HG03025 (cell line): ENCODE measurements around the gene HNRNPA3.
"Not testable (repeated sequence)": the region's sequence is repeated elsewhere in the genome, so short reads cannot be mapped to it uniquely, and the experiment has no call there.

Experiments used
- ATAC-seq: cut with Tn5 transposase; IDR thresholded peaks from one replicate; pipeline ENCODE4 v1.9.1; 2021; ENCODE audit warnings: mild to moderate bottlenecking, moderate library complexity; ENCODE audit not compliant: unreplicated experiment, low FRiP score

The HNRNPA3 gene

DNA sequence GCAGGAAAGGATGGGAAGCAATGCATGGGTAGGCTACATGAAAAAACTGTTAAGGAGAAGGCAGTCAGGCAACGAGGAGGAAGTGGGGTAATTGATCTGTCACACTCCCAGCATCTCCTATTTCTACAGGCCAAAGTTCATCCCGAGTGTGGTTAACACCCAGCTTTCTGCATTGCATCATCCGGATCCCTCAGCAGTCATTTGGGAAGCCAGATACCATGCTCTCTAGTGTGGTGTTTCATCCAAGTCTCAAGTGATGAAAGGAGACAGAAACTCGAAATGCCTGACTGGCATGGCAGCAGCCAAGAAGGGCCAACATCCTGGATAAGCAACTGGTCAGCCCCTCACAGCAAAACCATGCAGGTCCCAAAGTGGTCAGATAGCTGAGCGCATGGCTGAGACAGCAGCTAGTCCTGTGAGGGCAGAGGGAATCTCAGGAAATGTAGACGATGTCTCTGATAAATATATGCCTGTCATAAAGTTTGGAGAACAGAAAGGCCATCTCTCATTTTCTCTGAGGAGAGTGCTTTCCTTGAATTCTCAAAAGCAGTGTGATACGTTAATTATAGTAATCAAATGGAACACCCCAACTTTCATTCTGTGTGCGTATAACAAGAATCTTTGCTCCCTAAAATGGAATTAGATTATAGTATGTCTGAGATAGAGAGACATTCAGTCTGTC is 24.8 kb upstream of the HNRNPA3 start:
- ATAC-seq = no peak

DNA sequence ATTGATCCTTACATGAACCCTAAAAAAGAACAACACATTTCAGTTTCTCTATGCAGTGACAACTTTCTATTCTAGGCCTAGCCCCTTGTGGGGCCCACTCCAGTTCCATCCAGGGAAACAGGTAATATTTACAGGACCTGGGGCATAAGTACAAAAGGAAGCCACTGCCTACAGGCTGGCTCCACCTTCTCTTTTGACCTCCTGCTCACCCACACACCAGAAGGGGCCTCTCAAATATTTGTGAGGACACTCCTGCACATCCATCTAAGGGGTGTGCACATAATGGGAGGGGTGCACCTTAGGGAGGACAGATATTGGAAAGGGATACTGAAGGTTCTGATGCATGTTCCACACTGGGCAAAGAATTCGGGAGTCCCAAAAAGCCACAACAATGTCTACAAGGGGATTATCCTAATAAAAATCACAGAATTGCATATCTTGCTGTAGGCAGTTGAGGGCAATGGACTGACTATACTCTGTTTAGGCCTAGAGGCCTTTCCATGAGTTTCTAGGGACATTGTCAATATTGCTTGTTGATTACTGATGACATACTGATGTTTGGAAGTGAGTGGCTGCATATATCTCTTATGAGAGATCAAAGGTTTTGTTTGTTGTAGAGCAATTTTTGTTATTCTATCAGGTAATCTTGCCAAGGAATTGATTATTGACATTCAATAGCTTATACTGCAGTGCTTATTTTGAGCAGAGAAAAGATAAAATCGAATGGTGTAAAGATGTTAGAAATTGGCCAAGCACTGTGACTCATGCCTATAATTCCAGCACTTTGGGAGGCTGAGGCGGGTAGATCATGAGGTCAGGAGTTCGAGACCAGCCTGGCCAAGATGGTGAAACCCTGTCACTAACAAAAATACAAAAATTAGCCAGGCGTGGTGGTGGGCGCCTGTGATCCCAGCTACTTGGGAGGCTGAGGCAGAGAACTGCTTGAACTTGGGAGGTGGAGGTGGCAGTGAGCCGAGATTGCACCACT is 23.8 kb upstream of the HNRNPA3 start:
- ATAC-seq = no peak

DNA sequence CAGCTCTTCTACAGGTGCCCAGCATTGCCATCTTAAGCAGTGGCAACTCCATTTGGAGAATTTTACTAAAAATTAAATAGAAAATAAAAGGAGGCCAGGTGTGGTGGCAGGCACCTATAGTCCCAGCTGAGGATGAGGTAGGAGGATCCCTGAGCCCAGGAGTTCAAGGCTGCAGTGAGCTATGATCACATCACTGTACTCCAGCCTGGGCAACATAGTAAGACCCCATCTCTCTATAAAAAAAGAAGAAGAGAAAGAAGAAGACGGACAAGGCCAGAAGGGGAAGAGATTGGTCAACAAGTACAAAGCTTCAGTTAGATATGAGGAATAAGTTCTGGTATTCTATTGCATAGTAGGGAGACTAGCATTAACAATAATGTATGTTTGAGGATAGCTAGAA is 21.7 kb upstream of the HNRNPA3 start:
- ATAC-seq = no peak

DNA sequence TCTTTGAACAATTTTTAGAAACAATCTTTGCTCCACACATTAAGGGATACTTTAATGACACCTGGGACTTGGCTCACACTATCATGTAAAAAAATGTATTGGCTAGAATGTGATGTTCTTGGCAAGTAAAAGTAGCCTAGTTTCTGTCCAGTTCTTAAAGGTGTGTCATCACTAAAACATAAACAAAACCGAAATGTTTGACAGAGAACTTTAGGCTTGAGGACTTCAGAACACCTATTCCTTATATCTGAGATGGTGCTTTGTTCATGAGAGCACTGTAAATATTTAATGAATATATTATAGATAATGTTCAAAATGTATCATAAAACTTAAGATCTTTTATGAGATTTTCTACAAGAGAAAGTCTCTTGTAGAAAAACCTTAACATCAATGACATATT is 19.8 kb upstream of the HNRNPA3 start:
- ATAC-seq = no peak

DNA sequence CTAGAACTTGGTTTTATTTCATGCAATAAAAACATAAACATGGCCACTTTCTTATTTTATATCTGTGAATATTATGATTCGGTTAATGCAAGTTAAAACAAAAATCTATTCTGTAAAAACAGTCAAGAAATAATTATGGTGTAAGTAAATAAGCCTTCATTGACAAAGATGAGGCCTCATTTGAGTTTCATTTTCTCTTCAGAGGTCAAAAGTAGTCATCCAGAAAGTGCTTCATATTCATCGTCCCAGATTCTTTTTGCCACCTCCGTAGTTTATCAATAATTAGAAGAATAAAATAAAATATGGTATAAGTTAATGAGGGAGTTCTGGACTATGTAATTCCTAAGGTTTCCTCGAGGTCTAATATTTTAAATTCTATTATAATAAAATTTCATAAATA is 19.4 kb upstream of the HNRNPA3 start:
- ATAC-seq = no peak

DNA sequence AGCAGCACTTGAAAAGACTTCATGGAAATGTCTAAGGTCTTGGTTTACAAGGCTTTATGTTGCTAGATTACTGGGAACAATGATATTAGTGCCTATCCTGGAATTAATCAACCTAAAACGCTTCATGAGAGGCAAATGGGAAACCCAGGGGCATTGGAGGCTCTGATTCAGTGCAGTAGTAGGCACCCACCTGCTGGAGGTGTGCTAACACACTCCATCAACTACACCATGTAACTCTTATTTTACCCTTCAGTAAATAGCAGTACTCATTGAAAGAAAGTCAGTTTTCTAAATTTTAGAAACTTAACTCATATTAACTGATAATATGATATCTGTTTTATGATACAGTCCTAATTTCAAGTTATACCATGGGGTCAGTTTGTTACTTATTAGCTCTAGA is 17.4 kb upstream of the HNRNPA3 start:
- no peak for ATAC-seq

DNA sequence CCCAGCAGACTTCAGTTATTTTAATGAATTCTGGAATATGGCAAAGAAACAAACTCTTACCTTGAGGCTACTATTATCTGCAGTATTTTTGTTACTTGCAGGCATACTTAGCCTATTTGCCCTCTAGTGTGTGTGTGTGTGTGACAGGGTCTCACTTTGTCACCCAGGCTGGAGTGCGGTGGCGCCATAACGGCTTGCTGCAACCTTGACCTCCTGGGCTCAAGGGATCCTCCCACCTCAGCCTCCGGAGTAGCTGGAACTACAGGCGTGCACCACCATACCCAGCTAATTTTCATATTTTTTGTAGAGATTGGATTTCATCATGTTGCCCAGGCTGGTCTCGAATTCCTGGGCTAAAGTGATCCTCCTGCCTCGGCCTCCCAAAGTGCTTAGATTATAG is 12.2 kb upstream of the HNRNPA3 start:
- not testable (repeated sequence) for ATAC-seq

DNA sequence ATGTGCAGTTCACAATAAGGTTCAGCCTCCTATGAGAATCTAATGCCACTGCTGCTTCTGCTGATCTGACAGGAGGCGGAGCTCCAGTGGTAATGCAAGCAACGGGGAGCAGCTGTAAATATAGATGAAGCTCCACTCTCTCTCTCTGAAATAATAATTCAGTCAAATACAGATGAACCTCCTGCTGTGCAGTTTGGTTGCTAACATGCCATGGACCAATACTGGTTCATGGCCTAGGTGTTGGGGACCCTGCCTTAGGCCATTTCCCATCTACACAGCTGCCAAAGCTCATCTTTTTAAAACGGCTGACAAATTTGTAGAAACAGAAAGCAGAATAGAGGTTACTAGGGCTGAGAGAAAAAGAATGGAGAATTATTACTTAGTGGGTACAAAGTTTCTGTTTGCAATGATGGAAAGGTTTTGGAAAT is 10.7 kb upstream of the HNRNPA3 start:
- ATAC-seq = no peak

DNA sequence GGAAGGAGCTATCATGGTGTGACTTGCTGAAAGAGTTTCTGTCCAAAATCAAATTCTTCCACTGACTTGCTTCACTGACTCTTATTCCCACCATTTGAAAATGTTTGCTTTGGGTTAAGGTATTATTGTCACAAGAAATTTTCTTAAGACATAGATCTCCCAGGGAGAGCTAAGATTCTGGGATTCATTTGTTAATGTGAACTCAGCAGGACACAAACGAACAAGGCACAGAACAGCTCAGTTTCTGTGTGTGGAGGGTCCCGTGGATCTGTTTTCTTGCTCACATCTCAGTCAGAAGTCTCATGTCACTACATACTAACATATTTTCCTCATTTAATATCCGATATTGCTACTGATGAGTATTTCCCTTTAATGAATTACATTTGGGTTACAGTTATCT is 8.2 kb upstream of the HNRNPA3 start:
- ATAC-seq = no peak

DNA sequence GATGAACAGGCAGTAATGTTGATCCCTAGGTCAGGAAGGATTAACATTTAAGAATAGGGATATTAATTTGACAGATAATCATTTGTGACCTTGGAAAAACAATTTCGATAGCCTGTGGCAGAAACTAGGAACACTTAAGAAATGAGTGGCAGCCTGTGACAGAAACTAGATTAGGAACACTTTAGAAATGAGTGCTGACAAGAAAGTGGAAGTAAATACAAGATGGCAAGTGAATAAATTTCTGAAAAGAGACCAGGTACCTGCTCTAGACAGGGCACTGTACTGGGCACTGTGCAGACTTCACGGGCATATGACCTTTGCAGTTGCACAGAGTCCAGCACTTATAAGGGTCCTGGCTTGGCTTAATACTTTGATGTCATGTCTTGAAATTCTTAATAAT is 5.5 kb upstream of the HNRNPA3 start:
- peak; percentile 60 for ATAC-seq

DNA sequence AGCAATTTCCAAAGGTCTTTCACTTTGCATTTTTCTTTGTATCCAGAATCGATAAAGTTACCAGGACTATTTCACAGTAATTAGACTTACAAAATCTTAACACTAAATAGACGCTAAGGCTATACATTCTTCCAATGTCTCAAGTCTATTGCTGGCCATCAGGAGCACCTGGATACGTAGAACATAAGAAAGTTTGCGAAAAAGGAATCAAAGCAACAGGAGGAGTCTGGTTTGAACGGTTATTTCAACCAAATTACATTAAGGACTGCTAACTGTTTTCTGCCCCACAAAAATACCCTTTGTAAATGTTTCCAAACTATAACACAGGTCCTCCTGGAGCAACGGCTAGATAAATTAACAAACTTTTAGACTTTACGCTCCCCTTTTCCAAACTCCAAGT is 1.4 kb upstream of the HNRNPA3 start:
- ATAC-seq = no peak

DNA sequence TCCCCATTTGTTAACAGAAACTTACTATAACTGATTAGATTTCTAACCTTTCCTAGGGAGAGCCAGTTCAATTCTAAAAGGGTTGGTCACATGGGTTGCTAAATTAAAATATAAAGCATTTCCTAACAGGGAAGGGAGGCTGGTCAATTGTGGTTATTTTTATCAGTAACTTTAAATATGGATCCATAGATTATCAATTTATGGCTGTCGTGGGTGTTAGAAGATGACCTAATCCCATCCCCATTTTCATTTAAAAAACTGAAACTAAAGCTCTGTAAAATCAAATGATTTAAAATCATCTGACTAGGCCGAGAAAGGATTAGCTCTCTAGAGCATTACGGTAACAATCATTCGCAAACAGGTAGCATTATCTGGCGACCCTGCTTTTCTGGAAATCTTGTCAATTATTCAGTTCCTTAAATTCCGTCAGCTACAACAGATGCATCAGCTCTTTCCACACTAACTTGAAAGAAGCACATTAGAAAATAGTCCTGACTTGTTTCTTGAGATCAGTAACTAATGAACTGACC is 953 bp upstream of the HNRNPA3 start:
- ATAC-seq = no peak

DNA sequence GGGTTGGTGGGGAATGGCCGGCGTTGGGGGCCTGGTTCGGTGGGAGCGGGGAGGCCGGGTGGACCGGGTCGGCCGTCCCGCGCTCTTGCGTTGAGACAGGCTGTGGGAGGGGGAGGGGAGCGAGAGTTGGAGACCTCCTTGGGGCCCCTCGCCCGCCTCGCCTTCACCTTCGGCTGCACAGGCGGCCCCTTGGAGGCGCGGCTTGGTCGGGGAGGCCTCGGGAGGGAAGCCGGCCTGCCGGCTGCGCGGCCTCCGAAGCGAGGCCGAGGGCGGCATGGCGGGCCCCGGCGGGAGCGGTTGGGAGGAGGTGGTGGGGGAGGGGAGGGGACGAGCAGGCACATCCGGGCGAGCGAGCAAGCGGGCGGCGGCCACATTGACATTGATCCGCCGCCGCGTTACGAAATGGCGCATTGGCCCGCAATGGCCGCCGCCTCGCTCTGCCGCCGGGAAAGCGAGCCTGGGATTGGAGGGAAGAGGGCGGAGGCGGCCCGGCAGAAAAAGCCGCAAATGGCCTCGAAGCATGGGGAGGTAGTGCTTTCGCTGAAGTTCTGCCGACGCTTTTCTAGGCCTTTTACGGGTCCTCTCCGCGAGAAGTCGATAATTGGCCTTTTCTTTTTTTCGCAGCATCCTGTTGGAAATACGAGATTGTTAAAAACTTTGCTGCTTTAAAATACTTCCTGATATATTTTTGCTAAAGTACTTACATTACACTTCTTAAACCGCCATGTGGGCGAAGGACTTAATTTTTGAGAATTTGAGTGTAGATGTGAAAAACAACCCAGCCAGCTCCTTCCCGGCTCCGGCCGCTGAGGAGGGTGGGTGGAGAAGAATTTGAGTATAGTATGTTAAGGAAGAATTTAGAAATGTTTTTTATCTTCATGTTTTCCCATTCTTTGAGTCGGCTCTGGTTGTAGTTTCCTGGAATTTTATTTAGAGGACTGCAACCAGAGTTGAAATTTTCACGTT is 580 bp downstream of the HNRNPA3 start:
- peak; percentile 49 for ATAC-seq

DNA sequence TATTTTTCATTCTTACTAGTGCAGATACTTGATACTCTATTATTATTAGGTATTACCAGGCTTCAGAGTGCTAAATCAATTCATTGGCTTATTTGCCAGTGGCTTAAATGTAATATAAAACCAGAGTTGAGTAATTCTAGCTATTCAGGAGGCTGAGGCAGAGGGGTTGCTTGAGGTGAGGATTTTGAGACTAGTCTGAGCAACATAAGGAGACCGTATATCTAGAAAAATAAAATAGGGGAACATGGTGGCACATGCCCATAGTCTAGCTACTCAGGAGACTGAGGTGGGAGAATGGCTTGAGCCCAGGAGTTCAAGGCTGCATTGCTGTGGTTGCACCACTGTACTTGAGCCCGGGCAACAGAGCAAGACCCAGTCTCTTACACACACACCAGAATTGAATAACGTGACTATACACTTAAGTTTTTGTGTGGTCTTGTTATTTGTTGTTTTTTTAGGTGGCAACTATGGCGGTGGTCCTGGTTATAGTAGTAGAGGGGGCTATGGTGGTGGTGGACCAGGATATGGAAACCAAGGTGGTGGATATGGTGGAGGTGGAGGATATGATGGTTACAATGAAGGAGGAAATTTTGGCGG is 4.8 kb downstream of the HNRNPA3 start:
- ATAC-seq = no peak

DNA sequence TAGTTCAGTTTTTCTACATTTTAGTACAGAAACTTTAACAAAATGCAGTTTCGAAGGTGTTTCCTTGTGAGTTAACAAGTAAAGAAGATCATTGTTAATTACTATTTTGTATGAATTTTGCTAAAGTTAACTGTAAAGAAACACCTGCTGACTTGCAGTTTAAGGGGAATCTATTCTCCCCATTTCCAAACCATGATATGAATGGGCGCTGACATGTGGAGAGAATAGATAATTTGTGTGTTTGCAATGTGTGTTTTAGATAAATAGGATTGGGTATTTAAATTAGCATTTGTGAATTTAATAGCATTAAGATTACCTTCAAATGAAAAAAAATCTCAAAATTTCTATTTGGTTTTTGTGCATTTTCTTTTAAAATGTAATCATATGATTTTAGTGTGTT is 7.2 kb downstream of the HNRNPA3 start:
- ATAC-seq = not testable (repeated sequence)

DNA sequence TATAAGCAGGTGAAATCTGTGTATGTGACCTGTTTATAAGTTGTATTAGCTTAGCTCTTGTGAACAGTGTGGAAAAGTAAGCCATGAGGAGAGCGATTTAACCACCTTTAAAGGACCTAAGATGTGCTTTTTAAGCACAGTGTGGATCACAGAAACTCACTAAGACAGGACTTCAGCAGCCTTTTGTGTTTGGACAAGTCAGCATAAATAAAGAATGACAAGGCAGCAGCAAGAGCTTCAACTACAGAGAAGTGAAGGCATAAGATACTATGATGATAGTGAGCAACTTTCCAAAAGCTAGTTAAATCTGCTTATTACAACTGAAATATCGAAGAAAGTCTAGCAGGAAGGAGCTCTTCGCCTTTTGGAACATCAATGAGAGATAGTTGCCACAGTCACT is 8.9 kb downstream of the HNRNPA3 start:
- ATAC-seq = no peak

DNA sequence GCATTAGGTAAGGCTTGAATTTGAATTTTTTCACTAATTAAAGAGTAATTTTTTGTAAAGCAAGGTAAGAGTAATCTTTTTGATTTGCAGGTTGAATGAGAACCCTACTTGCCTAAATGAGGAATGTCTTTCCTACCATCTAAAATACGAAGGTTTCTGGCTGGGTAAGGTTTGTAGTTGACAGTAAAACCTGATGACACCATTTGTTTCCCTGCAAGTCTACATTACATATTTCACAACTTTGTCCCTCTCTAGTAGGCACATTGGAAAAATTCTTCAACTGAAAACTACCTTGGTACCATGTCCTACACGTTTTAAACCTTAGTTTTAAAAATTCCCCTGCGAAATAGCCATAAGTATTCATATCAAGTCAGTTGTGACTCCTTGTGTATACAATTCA is 9.4 kb downstream of the HNRNPA3 start:
- no peak for ATAC-seq

DNA sequence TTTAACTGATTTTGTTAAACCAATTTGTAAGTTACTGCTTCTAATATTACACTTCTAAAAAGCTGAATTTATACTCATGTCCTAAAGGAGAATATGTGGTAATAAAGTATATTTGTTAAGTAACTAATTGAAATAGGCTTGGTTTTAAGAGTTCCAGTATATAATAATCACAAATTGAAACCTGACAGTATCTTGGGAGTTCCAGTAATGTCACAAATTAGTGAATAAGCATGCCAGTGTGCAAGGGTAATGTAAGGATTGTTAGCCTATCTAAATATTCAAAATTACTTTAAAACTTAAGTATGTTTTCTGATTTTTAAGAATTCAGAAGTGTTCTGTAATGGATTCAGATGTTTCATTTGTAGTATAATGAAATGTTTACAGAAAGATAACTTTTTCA is 10.8 kb downstream of the HNRNPA3 start:
- ATAC-seq = not testable (repeated sequence)

DNA sequence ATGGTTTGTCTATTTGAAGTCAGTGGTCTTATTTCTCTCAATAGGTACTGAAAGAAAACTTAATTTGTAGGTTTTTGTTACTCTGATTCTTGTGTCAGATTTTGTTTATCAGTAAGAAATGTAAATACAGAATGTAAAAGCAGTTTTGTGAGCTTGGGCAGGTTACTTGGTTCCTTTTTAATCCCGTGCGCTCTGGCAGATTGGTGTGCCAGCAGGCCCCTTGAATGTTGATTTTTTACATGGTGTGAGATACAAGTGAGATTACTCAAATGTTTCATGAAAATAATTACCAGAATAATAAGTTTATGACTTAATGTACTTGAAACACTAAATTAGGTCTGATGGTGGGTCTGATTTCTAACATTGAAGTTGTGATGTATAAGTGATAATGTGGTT is 13.4 kb downstream of the HNRNPA3 start:
- ATAC-seq = no peak
